Parathyroid adenoma (tissue), 2 donors: ENCODE results near the gene ACKR3.

Experiments
- H2AFZ ChIP-seq: fragments of 300-600 bp; sonication (generic); one replicate; pipeline ENCODE4 v1.7.0; 2017; ENCODE audit warnings: antibody characterized with exemption, mild to moderate bottlenecking
- H3K27ac ChIP-seq: fragments of 300-600 bp; sonication (generic); one replicate; pipeline ENCODE4 v1.7.0; 2017
- H3K27me3 ChIP-seq: fragments of 300-600 bp; sonication (generic); one replicate; pipeline ENCODE4 v1.7.0; 2017; ENCODE audit warnings: low read length; ENCODE audit not compliant: control insufficient read depth, insufficient read depth
- H3K36me3 ChIP-seq: fragments of 300-600 bp; sonication (generic); one replicate; pipeline ENCODE4 v1.7.0; 2017; ENCODE audit warnings: low read length; ENCODE audit not compliant: control insufficient read depth, insufficient read depth
- H3K4me1 ChIP-seq: fragments of 300-600 bp; sonication (generic); one replicate; pipeline ENCODE4 v1.7.0; 2017; ENCODE audit warnings: control low read depth
- H3K4me2 ChIP-seq: fragments of 300-600 bp; sonication (generic); one replicate; pipeline ENCODE4 v1.7.0; 2017; ENCODE audit warnings: low read length
- H3K4me3 ChIP-seq: fragments of 300-600 bp; sonication (generic); one replicate; pipeline ENCODE4 v1.7.0; 2017; ENCODE audit warnings: low read depth, low read length
- H3K79me2 ChIP-seq: fragments of 300-600 bp; sonication (generic); one replicate; pipeline ENCODE4 v1.7.0; 2017; ENCODE audit warnings: control low read depth
- H3K9ac ChIP-seq: fragments of 300-600 bp; sonication (generic); one replicate; pipeline ENCODE4 v1.7.0; 2017; ENCODE audit warnings: mild to moderate bottlenecking
- H3K9me3 ChIP-seq: fragments of 300-600 bp; sonication (generic); one replicate; pipeline ENCODE4 v1.7.0; 2017; ENCODE audit warnings: low read length; ENCODE audit not compliant: control insufficient read depth
- CTCF ChIP-seq: fragments of 300-600 bp; sonication (generic); IDR thresholded peaks from one replicate; pipeline ENCODE4 v1.7.0; 2017; ENCODE audit warnings: antibody characterized with exemption, mild to moderate bottlenecking
- donor health status: primary hyperparathyroidism.

The ACKR3 gene

DNA sequence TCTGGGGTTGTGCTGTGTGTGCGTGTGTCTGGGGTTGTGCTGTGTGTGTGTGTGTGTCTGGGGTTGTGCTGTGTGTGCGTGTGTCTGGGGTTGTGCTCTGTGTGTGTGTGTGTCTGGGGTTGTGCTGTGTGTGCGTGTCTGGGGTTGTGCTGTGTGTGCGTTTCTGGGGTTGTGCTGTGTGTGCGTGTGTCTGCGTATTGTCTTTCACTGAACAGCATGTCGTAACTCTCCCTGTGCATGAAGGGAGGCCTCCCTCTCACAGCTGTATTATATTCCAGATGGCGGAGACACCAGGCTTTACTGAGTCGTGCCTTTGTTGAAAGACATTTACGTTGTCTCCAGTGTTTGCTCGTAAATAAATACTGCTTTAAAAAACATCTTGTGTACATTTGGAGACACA is 5.9 kb downstream of the ACKR3 start:
- Histone ChIP-seq H3K27ac (no peak overlapping the region), H3K27me3 (no peaks in the 10 kb centered on the region), H3K4me1 (no peaks in the 10 kb centered on the region), H3K4me3 (no peak overlapping the region), H3K9ac (no peak overlapping the region), H2AFZ (no peak overlapping the region), H3K9me3 (no peaks in the 10 kb centered on the region), H3K4me2 (no peak overlapping the region), H3K36me3 (no peaks in the 10 kb centered on the region), H3K79me2 (no peaks in the 10 kb centered on the region)
- TF ChIP-seq CTCF: no peak

GRCh38 chr2:236576087-236576486 is 6.5 kb downstream of the ACKR3 start:
- Histone ChIP-seq H3K27me3 (no peaks in the 10 kb centered on the region), H3K4me2 (no peak overlapping the region), H3K4me3 (no peak overlapping the region), H3K9ac (no peak overlapping the region), H2AFZ (no peak overlapping the region), H3K36me3 (no peaks in the 10 kb centered on the region), H3K27ac (no peak overlapping the region), H3K4me1 (no peaks in the 10 kb centered on the region), H3K9me3 (no peaks in the 10 kb centered on the region), H3K79me2 (no peaks in the 10 kb centered on the region)
- TF ChIP-seq CTCF: no peak

DNA sequence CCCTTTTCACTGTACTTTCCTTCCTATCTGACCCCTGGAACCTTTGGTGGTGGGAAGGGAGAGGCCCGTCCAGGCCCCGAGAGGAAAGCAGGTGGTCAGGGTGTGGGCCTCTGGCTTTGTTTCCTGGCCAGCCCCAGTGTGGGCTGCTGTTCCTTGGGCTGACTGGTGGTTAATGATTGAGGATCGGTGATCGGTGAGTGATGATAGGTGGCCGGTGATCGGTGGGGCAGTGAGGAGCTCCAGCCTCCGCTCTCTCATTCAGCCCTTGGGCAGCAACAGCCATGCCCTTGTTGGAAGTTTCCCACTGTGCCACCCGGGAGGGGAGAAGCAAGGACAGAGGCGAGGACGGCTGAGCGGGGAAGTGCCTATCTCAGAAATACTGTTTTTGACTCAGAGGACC is 7.3 kb downstream of the ACKR3 start:
- no peak overlapping the region for H3K4me2 ChIP-seq
- no peak overlapping the region for H3K27ac ChIP-seq
- no peaks in the 10 kb centered on the region for H3K9me3 ChIP-seq
- no peak overlapping the region for H3K9ac ChIP-seq
- no peaks in the 10 kb centered on the region for H3K27me3 ChIP-seq
- TF ChIP-seq CTCF: no peak
- no peak overlapping the region for H2AFZ ChIP-seq
- no peaks in the 10 kb centered on the region for H3K79me2 ChIP-seq
- H3K36me3 ChIP-seq: no peaks in the 10 kb centered on the region
- no peak overlapping the region for H3K4me3 ChIP-seq
- no peaks in the 10 kb centered on the region for H3K4me1 ChIP-seq

DNA sequence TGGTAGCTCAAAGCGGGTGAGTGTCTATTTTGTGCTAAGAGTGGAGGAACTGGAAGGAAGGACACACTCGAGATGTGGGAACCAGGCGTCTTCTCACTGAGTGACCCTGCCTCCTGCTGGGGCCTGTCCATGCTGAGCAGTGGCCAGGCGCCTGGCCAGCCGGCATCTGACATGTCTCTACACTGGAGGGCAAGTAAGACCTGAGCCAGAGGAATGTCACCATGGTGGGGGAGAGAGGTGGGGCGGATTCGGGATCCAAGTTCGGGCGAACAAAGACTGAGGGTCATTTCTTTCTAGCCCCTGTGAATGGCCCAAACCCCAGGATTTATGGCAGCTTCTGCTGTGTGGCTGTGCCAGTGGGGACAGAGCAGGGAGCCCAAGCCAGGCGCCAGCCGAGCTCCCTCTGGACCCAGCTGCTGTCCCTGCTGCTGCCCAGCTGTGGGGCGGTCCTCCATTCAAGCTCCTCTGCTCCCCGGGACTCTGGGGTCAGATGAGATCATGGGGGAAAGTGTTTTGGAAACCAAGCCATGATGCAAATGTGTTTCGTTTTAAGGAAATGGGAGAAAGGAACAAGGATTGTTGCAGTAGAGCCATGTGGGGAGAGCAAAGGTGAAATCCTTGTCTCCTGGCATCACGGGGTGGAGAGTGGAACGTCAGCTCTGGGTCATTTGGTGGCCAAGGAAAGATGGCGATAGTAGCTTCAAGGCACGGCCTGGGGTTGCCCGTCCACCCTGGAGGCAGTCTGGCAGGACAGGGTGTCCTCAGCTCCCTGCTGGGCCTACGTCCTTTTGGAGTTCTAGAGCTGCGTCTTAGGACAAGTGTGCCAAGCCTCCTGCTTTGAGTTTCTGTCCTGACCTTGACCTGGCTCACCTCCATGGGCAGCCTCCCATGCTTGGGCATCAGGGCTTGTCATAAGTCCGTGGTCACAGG is 8.1 kb downstream of the ACKR3 start:
- Histone ChIP-seq H3K36me3 (no peaks in the 10 kb centered on the region), H2AFZ (no peak overlapping the region), H3K27me3 (no peaks in the 10 kb centered on the region), H3K4me2 (no peak overlapping the region), H3K4me1 (no peaks in the 10 kb centered on the region), H3K9me3 (no peaks in the 10 kb centered on the region), H3K4me3 (no peak overlapping the region), H3K27ac (no peak overlapping the region), H3K9ac (no peak overlapping the region), H3K79me2 (no peaks in the 10 kb centered on the region)
- no peak for TF ChIP-seq CTCF

GRCh38 chr2:236578411-236578846 is 8.8 kb downstream of the ACKR3 start:
- Histone ChIP-seq H3K9me3 (no peaks in the 10 kb centered on the region), H3K36me3 (no peaks in the 10 kb centered on the region), H3K27me3 (no peaks in the 10 kb centered on the region), H3K79me2 (no peaks in the 10 kb centered on the region), H3K9ac (no peak overlapping the region), H2AFZ (no peak overlapping the region), H3K27ac (no peak overlapping the region), H3K4me3 (no peak overlapping the region), H3K4me2 (no peak overlapping the region), H3K4me1 (no peaks in the 10 kb centered on the region)
- no peak for TF ChIP-seq CTCF
